Stimulated activated CD8-positive, alpha-beta memory T cell treated with anti-CD3 and anti-CD28 coated beads, Interleukin-4, amount 100 ng/mL, for 24 hours (primary cell): ENCODE measurements around the gene ADPRS.

Experiments
- DNase-seq: peaks from one replicate; pipeline ENCODE4 v3.0.0-alpha.2; 2020; ENCODE audit warnings: low read depth

ADPRS gene

GRCh38 chr1:36108314-36108713 is 19.6 kb downstream of the ADPRS start:
- DNase-seq = no peak

- no peak for DNase-seq
Measured at GRCh38 chr1:36109041-36109679, 20.5 kb downstream of the ADPRS start.

- DNase-seq = no peak
Measured at GRCh38 chr1:36111151-36111550, 22.5 kb downstream of the ADPRS start.

DNA sequence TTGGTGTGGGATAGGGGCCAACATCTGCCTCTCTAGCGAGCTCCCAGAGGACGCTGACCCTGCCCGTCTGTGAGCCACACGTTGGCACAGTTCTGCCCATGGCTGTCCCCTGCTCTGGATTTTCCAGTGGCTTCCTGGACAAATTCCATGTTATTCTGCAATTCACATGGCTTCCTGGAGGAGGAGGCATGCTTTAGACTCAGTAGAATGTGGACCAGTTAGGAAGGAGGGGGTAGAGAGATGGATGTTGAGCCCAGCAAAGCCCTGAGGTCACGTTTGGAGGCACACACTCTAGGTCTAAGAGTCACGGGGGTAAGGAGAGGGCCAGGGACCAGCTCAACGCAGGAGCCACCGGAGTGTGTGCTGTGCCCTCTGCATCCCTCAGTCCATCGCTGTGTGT is 24.1 kb downstream of the ADPRS start:
- no peak for DNase-seq

DNA sequence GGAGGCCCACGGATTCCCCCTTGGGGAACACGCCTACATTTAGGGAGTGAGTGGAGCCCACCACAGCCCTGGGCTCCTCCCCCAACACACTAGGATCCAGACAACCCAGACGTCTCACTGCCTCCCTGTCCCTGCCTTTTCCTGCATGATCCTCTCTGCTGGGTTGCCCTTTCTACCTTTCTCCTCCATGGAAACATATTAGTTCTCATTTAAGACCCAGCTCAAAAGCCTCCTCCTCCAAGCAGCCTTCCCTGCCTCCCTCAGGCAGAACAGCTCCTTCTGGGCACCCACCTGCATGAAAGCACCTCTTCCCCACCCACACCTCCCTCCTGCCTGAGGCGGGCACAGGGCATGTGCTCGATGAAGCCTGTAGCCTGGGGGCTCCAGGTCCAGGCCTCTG is 25.7 kb downstream of the ADPRS start:
- DNase-seq = no peak

- DNase-seq = no peak
Measured at GRCh38 chr1:36115200-36115669, 26.5 kb downstream of the ADPRS start.

- DNase-seq = no peak
Measured at GRCh38 chr1:36115931-36116330, 27.2 kb downstream of the ADPRS start.

- DNase-seq = no peak
Measured at GRCh38 chr1:36116901-36117300, 28.2 kb downstream of the ADPRS start.

- DNase-seq = no peak
Measured at GRCh38 chr1:36118447-36119204, 29.9 kb downstream of the ADPRS start.

- no peak for DNase-seq
Measured at GRCh38 chr1:36119456-36119855, 30.8 kb downstream of the ADPRS start.

GRCh38 chr1:36122062-36123030 is 33.7 kb downstream of the ADPRS start:
- DNase-seq = no peak

DNA sequence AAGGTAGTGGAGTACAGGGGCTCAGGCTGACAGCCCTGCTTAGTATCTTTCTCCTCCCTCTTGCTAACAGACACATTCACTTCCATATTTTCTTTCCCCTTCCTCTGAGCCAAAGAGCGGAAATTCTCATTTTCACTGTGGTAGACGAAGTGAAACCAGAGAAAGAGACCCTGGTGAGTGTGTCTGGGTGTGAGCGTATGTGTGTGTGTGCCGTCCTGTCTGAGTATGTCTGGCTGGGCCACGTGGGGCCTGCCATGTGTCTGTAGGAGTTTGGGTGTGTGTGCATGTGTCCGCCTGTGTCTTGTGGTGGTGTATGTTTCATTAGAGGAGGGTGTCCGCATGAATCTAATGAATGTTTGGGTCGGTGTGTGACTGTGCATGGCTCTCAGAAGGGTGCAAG is 34.7 kb downstream of the ADPRS start:
- DNase-seq = no peak

GRCh38 chr1:36124404-36125128 is 35.9 kb downstream of the ADPRS start:
- no peak for DNase-seq

DNA sequence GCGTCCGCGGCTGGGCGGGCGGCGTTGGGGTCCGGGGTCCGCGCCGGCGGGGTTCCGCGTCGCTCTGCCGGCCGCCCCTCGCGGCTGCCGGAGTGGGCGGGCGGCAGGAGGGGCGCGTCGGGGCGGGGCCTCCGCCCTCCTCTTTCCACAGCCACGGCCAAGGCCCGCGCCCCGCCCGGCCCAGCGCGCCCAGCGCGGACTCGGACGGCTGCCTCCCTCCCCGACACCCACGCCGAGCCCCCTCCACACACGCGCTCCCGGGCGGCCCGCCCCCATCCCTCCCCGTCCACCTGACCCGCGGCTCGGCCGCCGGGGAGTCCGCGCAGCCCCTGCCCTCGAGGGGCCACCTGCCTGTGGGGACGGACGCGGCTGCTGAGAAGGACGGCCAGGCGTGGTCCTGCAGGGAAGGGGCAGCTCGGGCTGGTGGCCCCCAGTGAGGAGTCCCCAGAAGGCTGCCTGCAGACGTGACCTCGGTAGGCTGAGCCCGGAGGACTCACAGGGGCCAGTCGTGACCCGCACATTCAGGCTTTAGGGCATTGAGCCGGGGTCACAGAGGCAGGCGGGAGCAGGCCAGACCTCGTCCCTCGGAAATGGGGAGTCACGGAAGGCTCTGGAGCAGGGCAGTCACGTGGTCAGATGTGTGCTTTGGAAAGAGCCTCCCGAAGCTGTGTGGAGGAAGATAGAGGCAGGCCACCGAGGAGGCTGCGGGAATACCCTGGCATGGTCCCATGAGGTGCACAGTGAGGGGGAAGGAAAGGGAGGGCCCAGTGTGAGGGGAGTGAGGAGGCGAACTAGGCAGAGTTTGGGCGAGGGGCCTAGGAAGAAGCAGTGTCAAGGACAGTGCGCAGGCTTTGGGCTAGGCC is 36.7 kb downstream of the ADPRS start, which contains the start of gene COL8A2:
Gene COL8A2 (minus strand): TSS at position 94 of the 863 bp plus-strand sequence. CDS start 24,980 bp downstream, outside the sequence.
- DNase-seq = no peak

DNA sequence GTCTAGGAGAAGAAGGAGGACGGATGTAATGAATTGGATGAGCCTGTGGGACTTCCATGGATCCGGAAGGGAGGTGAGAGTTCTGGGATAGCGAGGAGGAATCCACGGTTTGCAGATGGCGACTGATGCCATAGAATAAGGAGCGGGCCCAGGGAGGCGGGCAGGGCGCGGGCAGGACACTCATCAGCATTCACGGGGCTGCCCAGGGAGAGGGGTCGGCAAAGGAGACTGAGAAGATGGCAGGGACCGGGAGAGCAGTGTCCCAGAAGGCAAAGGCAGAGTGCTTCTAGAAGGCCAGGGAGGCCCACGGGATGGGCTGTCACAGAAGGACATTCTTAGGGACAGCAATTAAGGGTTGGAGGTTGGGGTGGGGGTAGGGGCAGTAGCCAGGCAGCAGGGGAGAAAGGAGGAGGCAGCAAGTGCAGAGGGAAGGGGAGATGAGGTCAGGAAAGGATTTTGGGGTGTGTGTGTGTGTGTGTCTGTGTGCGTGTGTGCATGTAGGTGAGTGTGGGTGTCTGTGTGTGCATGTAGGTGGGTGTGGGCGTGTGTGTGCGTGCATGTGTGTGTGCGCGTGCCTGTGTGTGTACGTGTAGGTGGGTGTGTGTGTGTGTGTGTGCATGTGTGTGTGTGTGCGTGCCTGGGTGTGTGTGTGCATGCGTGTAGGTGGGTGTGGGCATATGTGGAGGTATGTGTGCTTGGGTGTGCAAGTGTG is 37.5 kb downstream of the ADPRS start:
- no peak for DNase-seq

DNA sequence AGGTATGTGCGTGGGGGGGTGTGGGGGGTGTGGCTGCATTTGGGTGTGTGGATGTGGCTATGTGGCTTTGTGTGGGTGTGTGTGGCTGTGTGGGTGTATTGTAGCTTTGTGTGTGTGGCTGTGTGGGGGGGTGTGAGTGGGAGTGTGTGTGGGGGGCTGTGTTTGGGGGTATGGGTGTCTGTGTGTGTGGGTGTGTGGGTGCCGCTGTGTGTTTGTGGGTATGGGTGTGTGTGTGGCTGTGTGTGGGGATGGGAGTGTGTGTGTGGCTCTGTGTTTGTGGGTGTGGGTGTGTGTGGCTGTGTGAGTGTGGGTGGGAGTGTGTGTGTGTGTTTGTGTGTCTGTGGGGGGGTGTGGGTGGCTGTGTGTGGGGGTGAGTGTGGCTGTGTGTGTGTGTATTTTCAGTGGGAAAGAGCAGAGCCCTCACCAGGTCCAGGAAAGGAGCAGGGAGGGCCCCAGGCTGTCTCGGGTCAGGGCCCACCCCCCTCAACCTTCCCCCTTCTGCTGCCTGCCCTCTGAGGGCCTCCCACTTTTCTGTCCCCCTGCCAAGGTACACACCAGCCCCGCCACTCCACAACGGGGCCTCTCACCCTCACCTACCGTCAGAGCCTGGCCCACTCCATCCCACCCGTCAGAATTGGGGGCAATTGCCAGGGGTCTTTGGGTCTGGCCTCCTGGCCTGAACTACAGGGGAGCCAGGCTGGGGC is 38.3 kb downstream of the ADPRS start:
- DNase-seq = no peak

DNA sequence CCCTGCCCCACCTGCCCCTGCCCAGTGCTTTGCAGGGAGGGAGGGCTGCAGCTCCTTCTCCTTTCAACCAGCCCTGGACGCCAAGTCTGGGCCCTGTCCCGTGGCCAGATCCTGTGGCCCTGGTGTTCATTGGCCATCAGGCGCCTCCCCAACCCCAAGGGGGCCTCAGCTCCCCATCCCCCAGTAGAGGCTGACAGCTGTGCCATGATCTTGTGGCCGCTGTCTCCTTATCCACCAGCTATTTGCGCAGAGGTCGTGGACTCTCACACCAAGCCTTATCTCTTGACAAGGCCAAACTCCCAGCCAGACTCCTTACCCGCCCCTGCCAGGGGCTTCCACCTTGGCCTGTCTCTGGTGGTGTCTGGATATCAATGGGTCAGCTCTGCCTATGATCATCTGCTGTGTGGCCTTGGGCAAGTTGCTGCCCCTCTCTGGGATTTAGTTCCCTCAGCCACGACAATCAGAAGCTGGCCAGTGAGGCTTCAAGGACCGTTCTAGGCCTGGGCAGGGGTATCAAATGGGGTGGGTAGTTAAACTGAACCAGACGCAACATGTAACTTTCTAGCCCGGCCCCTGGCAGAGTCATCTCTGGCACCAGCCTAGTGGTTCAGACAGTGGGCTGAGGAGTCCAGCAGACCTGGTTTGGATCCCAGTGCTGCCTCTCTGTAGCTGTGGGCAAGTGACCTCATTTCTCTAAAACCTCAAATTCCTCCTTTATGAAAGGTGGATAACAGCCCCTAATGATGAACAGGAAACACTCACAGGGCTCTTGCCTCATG is 39.6 kb downstream of the ADPRS start:
- DNase-seq = no peak

DNA sequence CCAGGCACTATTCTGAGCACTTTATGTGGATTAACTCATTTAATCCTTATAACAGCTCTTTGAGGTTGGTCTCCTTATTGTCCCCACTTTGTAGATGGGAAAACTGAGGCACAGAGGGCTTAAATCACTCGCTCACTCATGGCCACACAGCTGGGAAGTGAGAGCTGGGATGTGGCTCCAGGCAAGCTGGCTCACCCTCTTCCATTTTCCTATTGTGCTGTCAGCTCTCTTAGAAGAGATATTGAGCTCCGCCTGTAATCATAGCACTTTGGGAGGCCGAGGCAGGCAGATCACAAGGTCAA is 40.2 kb downstream of the ADPRS start:
- no peak for DNase-seq

DNA sequence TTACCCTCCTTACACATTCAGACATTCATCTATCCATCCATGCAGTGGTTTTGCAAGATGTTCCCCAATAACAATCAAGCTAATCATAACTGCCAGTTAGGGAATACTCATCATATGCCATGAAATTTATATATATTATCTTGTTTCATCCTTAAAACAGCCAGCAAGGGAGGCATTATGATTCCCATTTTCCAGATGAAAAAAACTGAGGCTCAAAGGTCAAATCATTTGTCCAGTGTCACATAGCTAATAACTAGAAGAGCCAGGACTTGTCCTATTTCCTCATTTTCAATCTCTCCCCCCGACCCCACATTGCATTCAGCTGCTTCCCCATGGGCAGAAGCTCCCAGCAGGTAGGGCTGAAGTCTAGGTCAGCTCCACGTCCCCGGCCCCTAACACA is 43.3 kb downstream of the ADPRS start:
- no peak for DNase-seq
